Stimulated activated CD8-positive, alpha-beta memory T cell treated with anti-CD3 and anti-CD28 coated beads, Interleukin-15, amount 100 ng/mL, for 48 hours (primary cell): Measurements from ENCODE around the gene FIBP.
"Not testable (repeated sequence)": the region's sequence is repeated elsewhere in the genome, so short reads cannot be mapped to it uniquely, and the experiment has no call there.

Experiments
- DNase-seq, 2 donors: peaks; one replicate each; pipeline ENCODE4 v3.0.0-alpha.2; 2020; ENCODE audit warnings: low read depth in 2 of 2

The FIBP gene

GRCh38 chr11:65915101-65915820, 27.0 kb upstream of the FIBP start:
- no peak for DNase-seq

GRCh38 chr11:65912845-65913244, 24.6 kb upstream of the FIBP start:
- no peak for DNase-seq

- no peak for DNase-seq
Observed at GRCh38 chr11:65911682-65912568, 23.7 kb upstream of the FIBP start.

- DNase-seq = no peak
Observed at GRCh38 chr11:65907878-65908277, 19.6 kb upstream of the FIBP start.

GRCh38 chr11:65906602-65907001, 18.3 kb upstream of the FIBP start:
- DNase-seq = no peak

- no peak for DNase-seq
Observed at GRCh38 chr11:65903715-65904114, 15.4 kb upstream of the FIBP start.

- DNase-seq = no peak
Observed at GRCh38 chr11:65903068-65903481, 14.8 kb upstream of the FIBP start.

GRCh38 chr11:65900899-65901180, 12.6 kb upstream of the FIBP start:
- DNase-seq = no peak

GRCh38 chr11:65900125-65900898, 12.0 kb upstream of the FIBP start, which contains the start of gene FOSL1:
Gene FOSL1, minus strand, starts transcription at chr11:65900388. Its CDS starts 49 bp downstream, at chr11:65900339.
- DNase-seq = peak; percentile 94 to 96

GRCh38 chr11:65899356-65900124, 11.3 kb upstream of the FIBP start:
- DNase-seq = peak; percentile 74 to 78

GRCh38 chr11:65898656-65899355, 10.5 kb upstream of the FIBP start:
- DNase-seq = no peak

- no peak for DNase-seq
Observed at GRCh38 chr11:65897020-65897471, 8.8 kb upstream of the FIBP start.

GRCh38 chr11:65896034-65896999, 8.0 kb upstream of the FIBP start:
- no peak for DNase-seq

GRCh38 chr11:65895482-65895981, 7.3 kb upstream of the FIBP start:
- no peak for DNase-seq

GRCh38 chr11:65894034-65894591, 5.8 kb upstream of the FIBP start:
- DNase-seq = no peak

GRCh38 chr11:65892661-65893317, 4.5 kb upstream of the FIBP start:
- DNase-seq = no peak

- not testable (repeated sequence) for DNase-seq
Observed at GRCh38 chr11:65892137-65892540, 3.9 kb upstream of the FIBP start.
